GM23338 (cell line): ENCODE measurements around the gene CSRNP3.

ENCODE experiments used
- CREB1 ChIP-seq: fragments of 250-450 bp; sonication (Bioruptor Pico); IDR thresholded peaks from 2 replicates; pipeline ENCODE4 v1.5.0; 2020; ENCODE audit warnings: low read depth, mild to moderate bottlenecking, moderate library complexity
- CTCF ChIP-seq, 2 experiments: fragments of 200-600 bp in 1 of 2; sonication (generic) in 1 of 2; conservative IDR thresholded peaks; 2 replicates each; pipeline versions ENCODE4 v1.5.1 to v1.6.1; 2016 to 2017; ENCODE audit warnings: antibody characterized with exemption in 2 of 2, low read depth in 2 of 2, mild to moderate bottlenecking in 2 of 2, moderate library complexity in 1 of 2
- EZH2 ChIP-seq: fragments of 200-600 bp; sonication (generic); IDR thresholded peaks from one replicate; pipeline ENCODE4 v1.8.0; 2017; ENCODE audit warnings: antibody characterized with exemption, mild to moderate bottlenecking, low read depth; ENCODE audit not compliant: unreplicated experiment
- EZH2phosphoT487 ChIP-seq: fragments of 200-600 bp; sonication (generic); IDR thresholded peaks from one replicate; pipeline ENCODE4 v1.8.1; 2018; ENCODE audit warnings: antibody characterized with exemption; ENCODE audit not compliant: unreplicated experiment
- JUNB ChIP-seq: IDR thresholded peaks from one replicate; pipeline ENCODE4 v1.6.1; 2016; ENCODE audit warnings: antibody characterized with exemption; ENCODE audit not compliant: unreplicated experiment
- POLR2AphosphoS5 ChIP-seq: IDR thresholded peaks from 2 replicates; pipeline ENCODE4 v1.6.1; 2016; ENCODE audit warnings: antibody characterized with exemption, low read depth
- REST ChIP-seq: IDR thresholded peaks from one replicate; pipeline ENCODE4 v1.6.1; 2018; ENCODE audit warnings: antibody characterized with exemption; ENCODE audit not compliant: unreplicated experiment
- STAT1 ChIP-seq: IDR thresholded peaks from one replicate; pipeline ENCODE4 v1.6.1; 2016; ENCODE audit warnings: antibody characterized with exemption; ENCODE audit not compliant: unreplicated experiment
- ZNF331 ChIP-seq: fragments of 250-450 bp; sonication (Bioruptor Pico); IDR thresholded peaks from 2 replicates; pipeline ENCODE4 v1.5.0; 2020; ENCODE audit warnings: low read depth, mild to moderate bottlenecking, moderate library complexity

- TF ChIP-seq CTCF (conservative IDR thresholded peaks at IDR 0.05; ENCODE audit: low read depth in 2 of 2) (no peak), POLR2AphosphoS5 (no peak), EZH2 (no peak), REST (no peak), JUNB (no peak), ZNF331 (CRISPR knock-in tag) (no peak), EZH2phosphoT487 (no peak), STAT1 (no peak), CREB1 (CRISPR knock-in tag) (no peak)
Observed at GRCh38 chr2:165586019-165586418, 116.5 kb downstream of the CSRNP3 start.
